ENCODE results near the gene ZNF3. TPM values are rescaled to one million over a fixed set of nuclear protein-coding genes. Genes with fewer than 3 reads are reported as not detected.

ZNF3 gene
- total RNA-seq, 1 donor from 2014 or later: 56.0 TPM

DNA sequence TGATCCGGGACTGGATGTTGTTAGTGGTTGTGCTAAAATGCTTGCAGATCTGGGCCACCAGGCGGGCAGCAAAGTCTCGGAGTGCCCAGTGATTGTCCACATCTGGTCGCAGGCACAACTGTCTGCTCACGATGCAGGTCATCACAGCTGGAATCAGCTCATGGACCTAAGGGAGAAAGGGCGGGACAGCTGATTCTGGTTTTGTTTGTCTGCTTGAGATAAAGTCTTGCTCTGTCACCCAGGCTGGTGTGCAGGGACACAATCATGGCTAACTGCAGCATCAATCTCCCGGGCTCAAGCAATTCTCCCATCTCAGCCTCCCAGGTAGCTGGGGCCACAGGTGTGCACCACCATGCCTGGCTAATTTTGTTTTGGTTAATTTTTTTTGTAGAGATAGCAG lies 29.6 kb upstream of the ZNF3 start:
- Histone ChIP-seq H3K27ac (no peak overlapping the region), H3K9me3 (ENCODE audit: low read depth) (no peaks in the 10 kb centered on the region), H4K20me1 (ENCODE audit: low read depth) (no peaks in the 10 kb centered on the region), H3K9ac (no peak overlapping the region), H3F3A (ENCODE audit: low read depth) (peaks cover 3% of the 10 kb centered on the region), H3K36me3 (no peaks in the 10 kb centered on the region), H3K4me2 (no peak overlapping the region), H3K79me2 (ENCODE audit: low read depth) (no peaks in the 10 kb centered on the region), H3K4me3 (no peak overlapping the region), H3K27me3 (no peaks in the 10 kb centered on the region), H3K4me1 (no peaks in the 10 kb centered on the region), H2AFZ (replicated peaks) (no peak overlapping the region)
- no peak overlapping the region for H3K4me3 Mint-ChIP-seq
- TF ChIP-seq EZH2phosphoT487 (IDR thresholded peaks at IDR 0.05) (no peak), EZH2 (IDR thresholded peaks at IDR 0.05) (no peak)
- TF ChIP-seq, protein P1, sequence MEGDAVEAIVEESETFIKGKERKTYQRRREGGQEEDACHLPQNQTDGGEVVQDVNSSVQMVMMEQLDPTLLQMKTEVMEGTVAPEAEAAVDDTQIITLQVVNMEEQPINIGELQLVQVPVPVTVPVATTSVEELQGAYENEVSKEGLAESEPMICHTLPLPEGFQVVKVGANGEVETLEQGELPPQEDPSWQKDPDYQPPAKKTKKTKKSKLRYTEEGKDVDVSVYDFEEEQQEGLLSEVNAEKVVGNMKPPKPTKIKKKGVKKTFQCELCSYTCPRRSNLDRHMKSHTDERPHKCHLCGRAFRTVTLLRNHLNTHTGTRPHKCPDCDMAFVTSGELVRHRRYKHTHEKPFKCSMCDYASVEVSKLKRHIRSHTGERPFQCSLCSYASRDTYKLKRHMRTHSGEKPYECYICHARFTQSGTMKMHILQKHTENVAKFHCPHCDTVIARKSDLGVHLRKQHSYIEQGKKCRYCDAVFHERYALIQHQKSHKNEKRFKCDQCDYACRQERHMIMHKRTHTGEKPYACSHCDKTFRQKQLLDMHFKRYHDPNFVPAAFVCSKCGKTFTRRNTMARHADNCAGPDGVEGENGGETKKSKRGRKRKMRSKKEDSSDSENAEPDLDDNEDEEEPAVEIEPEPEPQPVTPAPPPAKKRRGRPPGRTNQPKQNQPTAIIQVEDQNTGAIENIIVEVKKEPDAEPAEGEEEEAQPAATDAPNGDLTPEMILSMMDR (IDR thresholded peaks at IDR 0.05): no peak
- H3K36me3 Mint-ChIP-seq: peaks cover 17% of the 10 kb centered on the region
- H3K4me1 Mint-ChIP-seq: peaks cover 2% of the 10 kb centered on the region
- DNase-seq (ENCODE audit: low spot score): no peak
- peaks cover 5% of the 10 kb centered on the region for H3K27me3 Mint-ChIP-seq (ENCODE audit: insufficient read depth, low read depth)
- H3K27ac Mint-ChIP-seq: no peak overlapping the region
- no peaks in the 10 kb centered on the region for H3K9me3 Mint-ChIP-seq

DNA sequence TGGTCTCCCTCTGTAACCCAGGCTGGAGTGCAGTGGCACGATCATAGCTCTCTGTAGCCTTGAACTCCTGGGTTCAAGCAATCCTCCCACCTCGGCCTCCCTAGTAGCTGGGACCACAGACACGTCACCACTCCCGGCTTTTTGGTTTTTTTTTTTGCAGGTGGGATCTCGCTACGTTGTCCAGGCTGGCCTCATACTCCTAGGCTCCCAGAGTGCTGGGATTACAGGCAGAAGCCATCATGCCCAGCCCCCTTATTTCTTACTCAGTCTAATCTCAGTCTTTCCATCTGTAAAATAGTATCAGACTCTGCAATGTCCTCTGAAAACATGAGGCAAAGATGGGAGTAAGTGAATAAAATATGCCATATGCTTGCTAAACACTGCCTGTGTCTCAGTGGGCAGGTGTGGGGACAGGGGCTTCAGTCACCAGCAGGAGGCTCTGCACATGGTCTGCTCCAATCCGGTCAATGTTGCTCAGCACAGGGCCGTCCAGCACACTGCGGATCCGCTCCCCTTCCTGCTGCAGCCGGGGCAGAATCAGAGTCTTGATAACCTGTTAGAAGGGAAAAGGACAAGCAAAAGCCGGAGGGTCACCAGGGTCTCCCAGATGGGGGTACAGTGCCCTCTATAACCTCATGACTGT lies 28.1 kb upstream of the ZNF3 start:
- H4K20me1 ChIP-seq (ENCODE audit: low read depth): no peaks in the 10 kb centered on the region
- Mint-ChIP-seq H3K4me3 (no peak overlapping the region), H3K36me3 (peaks cover 14% of the 10 kb centered on the region), H3K27ac (no peak overlapping the region), H3K4me1 (peaks cover 2% of the 10 kb centered on the region), H3K27me3 (ENCODE audit: insufficient read depth, low read depth) (peaks cover 7% of the 10 kb centered on the region), H3K9me3 (no peaks in the 10 kb centered on the region)
- H3K27ac ChIP-seq: no peak overlapping the region
- no peak overlapping the region for H3K9ac ChIP-seq
- no peak for TF ChIP-seq EZH2phosphoT487 (IDR thresholded peaks at IDR 0.05)
- H3K27me3 ChIP-seq: no peaks in the 10 kb centered on the region
- no peaks in the 10 kb centered on the region for H3K79me2 ChIP-seq (ENCODE audit: low read depth)
- H2AFZ ChIP-seq (replicated peaks): no peak overlapping the region
- no peaks in the 10 kb centered on the region for H3K36me3 ChIP-seq
- no peak for DNase-seq (ENCODE audit: low spot score)
- no peaks in the 10 kb centered on the region for H3K9me3 ChIP-seq (ENCODE audit: low read depth)
- peaks cover 3% of the 10 kb centered on the region for H3F3A ChIP-seq (ENCODE audit: low read depth)
- no peaks in the 10 kb centered on the region for H3K4me1 ChIP-seq
- H3K4me2 ChIP-seq: no peak overlapping the region
- H3K4me3 ChIP-seq: no peak overlapping the region

DNA sequence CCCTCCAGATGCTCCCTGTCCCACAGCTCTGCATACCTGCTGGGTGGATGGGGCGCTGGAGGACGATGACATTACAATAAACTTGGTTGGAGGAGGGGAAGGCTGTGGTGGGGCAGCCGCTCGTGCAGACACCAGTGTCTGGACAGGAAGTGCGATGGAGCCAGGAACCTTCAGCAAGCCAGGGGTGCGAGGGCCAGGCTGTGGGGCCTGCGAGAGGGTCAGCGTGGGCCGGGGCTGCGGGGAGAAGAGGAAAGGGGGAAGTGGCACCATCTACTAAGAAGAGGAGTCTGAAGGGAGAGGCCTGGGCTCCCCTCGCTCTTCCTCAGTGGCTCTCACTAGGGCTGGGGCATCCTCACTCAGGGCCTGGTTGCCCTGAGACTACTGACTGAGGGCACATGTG lies 26.4 kb upstream of the ZNF3 start:
- H3K36me3 Mint-ChIP-seq: peaks cover 20% of the 10 kb centered on the region
- no peaks in the 10 kb centered on the region for H3K36me3 ChIP-seq
- H3K27ac Mint-ChIP-seq: no peak overlapping the region

More for the DNA sequence above, 26.4 kb upstream of the ZNF3 start:
- peaks cover 10% of the 10 kb centered on the region for H3K27me3 Mint-ChIP-seq (ENCODE audit: insufficient read depth, low read depth)
- H3K9me3 Mint-ChIP-seq: no peaks in the 10 kb centered on the region
- H3K27me3 ChIP-seq: no peaks in the 10 kb centered on the region
- H3K9me3 ChIP-seq (ENCODE audit: low read depth): no peaks in the 10 kb centered on the region
- peaks cover 3% of the 10 kb centered on the region for H3F3A ChIP-seq (ENCODE audit: low read depth)
- H3K9ac ChIP-seq: no peak overlapping the region
- no peak for DNase-seq (ENCODE audit: low spot score)
- no peak overlapping the region for H3K4me2 ChIP-seq
- H2AFZ ChIP-seq (replicated peaks): no peak overlapping the region
- no peak overlapping the region for H3K4me3 Mint-ChIP-seq
- no peaks in the 10 kb centered on the region for H3K4me1 ChIP-seq
- TF ChIP-seq, protein P1 (IDR thresholded peaks at IDR 0.05): no peak
- TF ChIP-seq EZH2phosphoT487 (IDR thresholded peaks at IDR 0.05) (no peak), EZH2 (IDR thresholded peaks at IDR 0.05) (no peak)
- no peak overlapping the region for H3K27ac ChIP-seq
- H3K4me1 Mint-ChIP-seq: peaks cover 10% of the 10 kb centered on the region
- no peaks in the 10 kb centered on the region for H4K20me1 ChIP-seq (ENCODE audit: low read depth)
- no peak overlapping the region for H3K4me3 ChIP-seq
- peaks cover under 1% of the 10 kb centered on the region for H3K79me2 ChIP-seq (ENCODE audit: low read depth)
